Smooth muscle cell (in vitro differentiated cells): Measurements from ENCODE around the gene TXNL1. TPM values are rescaled to one million over a fixed set of nuclear protein-coding genes. Genes with fewer than 3 reads are reported as not detected.

Experiments
- DNase-seq: peaks from one replicate; lab custom pipeline; 2025; ENCODE audit not compliant: unreplicated experiment; lab: John Stamatoyannopoulos, UW
- H2AFZ ChIP-seq: fragments of 200-600 bp; sonication (generic); 2 replicates; pipeline ENCODE4 v1.6.0; 2016; ENCODE audit warnings: antibody characterized with exemption, low read depth, mild to moderate bottlenecking
- H3F3A ChIP-seq: fragments of 200-600 bp; sonication (generic); 2 replicates; pipeline ENCODE4 v1.6.0; 2017; ENCODE audit warnings: antibody characterized with exemption, low read depth
- H3K27ac ChIP-seq: fragments of 200-600 bp; sonication (generic); 2 replicates; pipeline ENCODE4 v1.5.1; 2016; ENCODE audit warnings: low read depth, mild to moderate bottlenecking
- H3K27me3 ChIP-seq: fragments of 200-600 bp; sonication (generic); 2 replicates; pipeline ENCODE4 v1.6.1; 2016; ENCODE audit warnings: low read depth, mild to moderate bottlenecking
- H3K36me3 ChIP-seq: fragments of 200-600 bp; sonication (generic); 2 replicates; pipeline ENCODE4 v1.5.1; 2016; ENCODE audit warnings: low read depth
- H3K4me1 ChIP-seq: fragments of 200-600 bp; sonication (generic); 2 replicates; pipeline ENCODE4 v1.5.1; 2016; ENCODE audit warnings: low read depth
- H3K4me2 ChIP-seq: fragments of 200-600 bp; sonication (generic); 2 replicates; pipeline ENCODE4 v1.6.0; 2016; ENCODE audit warnings: mild to moderate bottlenecking
- H3K4me3 ChIP-seq: fragments of 200-600 bp; sonication (generic); 2 replicates; pipeline ENCODE4 v1.5.1; 2016; ENCODE audit warnings: mild to moderate bottlenecking
- H3K79me2 ChIP-seq: fragments of 200-600 bp; sonication (generic); 2 replicates; pipeline ENCODE4 v1.6.0; 2016; ENCODE audit warnings: low read depth, mild to moderate bottlenecking
- H3K9ac ChIP-seq: fragments of 200-600 bp; sonication (generic); 2 replicates; pipeline ENCODE4 v1.6.0; 2016; ENCODE audit warnings: low read depth
- H3K9me3 ChIP-seq: fragments of 200-600 bp; sonication (generic); replicated peaks from 2 replicates; pipeline ENCODE4 v1.5.1; 2016; ENCODE audit warnings: low read depth
- H4K20me1 ChIP-seq: fragments of 200-600 bp; sonication (generic); 2 replicates; pipeline ENCODE4 v1.6.0; 2016; ENCODE audit warnings: low read depth
- WGBS: methylation state at CpG from one replicate; pipeline ENCODE4 v1.1.7; 2016; ENCODE audit warnings: low lambda C conversion rate; 5-methylcytosine and 5-hydroxymethylcytosine counted together
- polyA plus RNA-seq: library from polyadenylated mRNA; unstranded; fragments of >200 nt; fragmentation: Nextera tagmentation; extraction: Ambion mirVana; gene quantifications from 2 replicates; pipeline ENCODE4 v1.2.1, GENCODE V29; 2016
- total RNA-seq: library from RNA; depleted of rRNA; stranded (reverse); fragments of >200 nt; gene quantifications from 2 replicates; pipeline ENCODE4 v1.2.3, GENCODE V29; 2014
- TF ChIP-seq, protein P1 (sequence below): fragments of 200-600 bp; sonication (generic); IDR thresholded peaks from 2 replicates; pipeline ENCODE4 v1.5.1; 2017; ENCODE audit warnings: borderline replicate concordance, mild to moderate bottlenecking, antibody characterized with exemption; ENCODE audit not compliant: insufficient read depth, poor library complexity, severe bottlenecking

Gene TXNL1
- total and polyA plus RNA-seq, 2 experiments from 2014 or later, result 62.0 to 75.4 TPM

GRCh38 chr18:56562479-56562878 lies 75.9 kb downstream of the TXNL1 start:
- Histone ChIP-seq H3K4me2 (no peak overlapping the region), H2AFZ (no peak overlapping the region)
- WGBS, result 62% methylated on average over 5 of the region's 5 CpGs

DNA sequence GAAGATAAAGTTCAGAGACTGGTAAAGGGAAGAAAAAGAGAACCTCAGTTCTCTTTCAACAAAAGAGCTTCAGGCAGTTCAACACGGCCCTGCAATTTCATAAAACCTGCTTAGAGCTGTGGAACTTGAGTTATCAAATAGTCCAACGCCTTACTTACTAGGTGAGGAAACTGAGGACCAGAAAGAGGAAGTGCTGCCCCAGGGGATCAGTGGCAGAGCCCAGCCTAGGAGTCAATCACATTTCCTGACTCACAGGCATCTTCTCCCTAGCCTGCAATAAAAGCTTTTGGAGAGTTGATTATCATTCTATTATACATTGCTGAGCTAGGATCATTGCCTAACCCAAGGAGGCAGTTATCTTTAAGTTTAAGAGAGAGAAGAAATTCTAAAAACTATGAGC lies 77.4 kb downstream of the TXNL1 start:
- no peak overlapping the region for H3K9ac ChIP-seq
- 80% methylated on average over 2 of the region's 2 CpGs for WGBS
- H3K4me1 ChIP-seq, result no peaks in the 10 kb centered on the region
- H3K27ac ChIP-seq, result no peak overlapping the region
- no peak overlapping the region for H2AFZ ChIP-seq
- H3K4me3 ChIP-seq, result no peak overlapping the region
- no peaks in the 10 kb centered on the region for H4K20me1 ChIP-seq
- TF ChIP-seq, protein P1, sequence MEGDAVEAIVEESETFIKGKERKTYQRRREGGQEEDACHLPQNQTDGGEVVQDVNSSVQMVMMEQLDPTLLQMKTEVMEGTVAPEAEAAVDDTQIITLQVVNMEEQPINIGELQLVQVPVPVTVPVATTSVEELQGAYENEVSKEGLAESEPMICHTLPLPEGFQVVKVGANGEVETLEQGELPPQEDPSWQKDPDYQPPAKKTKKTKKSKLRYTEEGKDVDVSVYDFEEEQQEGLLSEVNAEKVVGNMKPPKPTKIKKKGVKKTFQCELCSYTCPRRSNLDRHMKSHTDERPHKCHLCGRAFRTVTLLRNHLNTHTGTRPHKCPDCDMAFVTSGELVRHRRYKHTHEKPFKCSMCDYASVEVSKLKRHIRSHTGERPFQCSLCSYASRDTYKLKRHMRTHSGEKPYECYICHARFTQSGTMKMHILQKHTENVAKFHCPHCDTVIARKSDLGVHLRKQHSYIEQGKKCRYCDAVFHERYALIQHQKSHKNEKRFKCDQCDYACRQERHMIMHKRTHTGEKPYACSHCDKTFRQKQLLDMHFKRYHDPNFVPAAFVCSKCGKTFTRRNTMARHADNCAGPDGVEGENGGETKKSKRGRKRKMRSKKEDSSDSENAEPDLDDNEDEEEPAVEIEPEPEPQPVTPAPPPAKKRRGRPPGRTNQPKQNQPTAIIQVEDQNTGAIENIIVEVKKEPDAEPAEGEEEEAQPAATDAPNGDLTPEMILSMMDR, result no peak
- no peaks in the 10 kb centered on the region for H3F3A ChIP-seq
- DNase-seq, result no peak
- no peak overlapping the region for H3K4me2 ChIP-seq
- H3K36me3 ChIP-seq, result no peaks in the 10 kb centered on the region
- no peaks in the 10 kb centered on the region for H3K27me3 ChIP-seq
- no peaks in the 10 kb centered on the region for H3K79me2 ChIP-seq
- no peaks in the 10 kb centered on the region for H3K9me3 ChIP-seq

More at GRCh38 chr18:56562479-56562878, 75.9 kb downstream of the TXNL1 start:
- Histone ChIP-seq H3K27me3 (no peaks in the 10 kb centered on the region), H3K9me3 (no peaks in the 10 kb centered on the region), H4K20me1 (no peaks in the 10 kb centered on the region), H3K9ac (no peak overlapping the region), H3F3A (no peaks in the 10 kb centered on the region), H3K27ac (no peak overlapping the region), H3K4me1 (no peaks in the 10 kb centered on the region), H3K79me2 (no peaks in the 10 kb centered on the region), H3K4me3 (no peak overlapping the region), H3K36me3 (no peaks in the 10 kb centered on the region)
- DNase-seq, result no peak
- TF ChIP-seq, protein P1, result no peak

DNA sequence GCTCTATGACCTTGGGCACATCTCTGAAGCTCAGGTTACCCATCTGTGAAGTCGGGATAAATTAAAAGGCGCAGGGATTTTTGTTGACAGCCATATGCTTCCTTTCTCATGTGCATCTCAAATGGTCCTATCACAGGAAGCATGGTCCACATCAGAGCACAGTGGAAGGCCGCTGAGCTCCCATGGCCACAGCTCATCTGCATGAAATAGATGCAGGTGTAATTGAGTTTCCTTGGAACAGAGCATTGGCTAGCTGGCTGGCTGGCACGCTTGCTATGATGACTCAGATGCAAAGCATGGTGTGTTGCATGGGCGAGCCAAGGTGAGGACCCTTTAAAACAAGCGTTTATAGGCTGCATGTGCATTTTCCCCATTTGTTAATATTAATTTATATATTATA lies 79.3 kb downstream of the TXNL1 start:
- Histone ChIP-seq H3K9me3 (no peaks in the 10 kb centered on the region), H3K27me3 (no peaks in the 10 kb centered on the region), H3K4me3 (no peak overlapping the region), H3K36me3 (no peaks in the 10 kb centered on the region), H3F3A (no peaks in the 10 kb centered on the region), H3K79me2 (no peaks in the 10 kb centered on the region), H4K20me1 (no peaks in the 10 kb centered on the region), H3K27ac (no peak overlapping the region), H2AFZ (no peak overlapping the region), H3K9ac (no peak overlapping the region), H3K4me2 (no peak overlapping the region), H3K4me1 (no peaks in the 10 kb centered on the region)
- TF ChIP-seq, protein P1, result no peak
- 92% methylated on average over 6 of the region's 6 CpGs for WGBS
- DNase-seq, result no peak

DNA sequence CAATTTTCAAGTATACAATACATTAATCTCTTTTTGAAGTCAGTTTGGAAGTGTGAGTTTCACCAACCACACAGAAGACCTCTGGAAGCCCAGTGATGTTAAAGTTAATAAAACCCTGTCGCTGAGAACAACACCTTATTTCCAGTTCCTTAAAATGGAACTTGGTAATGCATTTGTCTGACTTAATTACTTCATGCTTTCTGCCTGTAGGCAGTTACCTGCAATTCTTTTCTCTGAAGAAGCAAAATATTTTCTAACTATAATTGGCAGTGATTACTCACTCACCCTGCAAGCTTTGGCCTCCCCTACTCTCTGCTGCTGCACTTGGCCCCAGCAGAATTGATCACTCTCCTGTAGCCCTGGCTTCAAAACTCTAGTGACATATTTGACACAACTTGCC lies 81.5 kb downstream of the TXNL1 start:
- Histone ChIP-seq H2AFZ (no peak overlapping the region), H3K9ac (no peak overlapping the region), H3K4me3 (no peak overlapping the region), H3K79me2 (no peaks in the 10 kb centered on the region), H3K9me3 (no peaks in the 10 kb centered on the region), H3K4me1 (peaks cover 5% of the 10 kb centered on the region), H4K20me1 (no peaks in the 10 kb centered on the region), H3K27me3 (no peaks in the 10 kb centered on the region), H3K27ac (no peak overlapping the region), H3K36me3 (no peaks in the 10 kb centered on the region), H3F3A (no peaks in the 10 kb centered on the region), H3K4me2 (no peak overlapping the region)
- DNase-seq, result no peak
- 88% methylated on average over 1 of the region's 1 CpG for WGBS
- TF ChIP-seq, protein P1, result no peak
